Mesothelial cell of epicardium (in vitro differentiated cells): ENCODE measurements around the gene CEP83. TPM values are rescaled to one million over a fixed set of nuclear protein-coding genes. Genes with fewer than 3 reads are reported as not detected.

Source experiments
- DNase-seq, 2 experiments: peaks; one replicate each; pipeline ENCODE4 v3.0.0; 2021; ENCODE audit warnings: low spot score in 2 of 2; ENCODE audit not compliant: unreplicated experiment in 2 of 2
- H3K27ac Mint-ChIP-seq: 2 replicates; pipeline ENCODE4 v1.8.0; 2021; ENCODE audit warnings: mixed read lengths
- H3K27me3 Mint-ChIP-seq: 2 replicates; pipeline ENCODE4 v1.8.0; 2021; ENCODE audit warnings: low read depth, mixed read lengths
- H3K36me3 Mint-ChIP-seq: 2 replicates; pipeline ENCODE4 v1.8.0; 2021; ENCODE audit warnings: mixed read lengths
- H3K4me1 Mint-ChIP-seq: 2 replicates; pipeline ENCODE4 v1.8.0; 2021; ENCODE audit warnings: mixed read lengths
- H3K4me3 Mint-ChIP-seq: 2 replicates; pipeline ENCODE4 v1.8.0; 2021; ENCODE audit warnings: mild to moderate bottlenecking, moderate library complexity, mixed read lengths
- H3K9me3 Mint-ChIP-seq: 2 replicates; pipeline ENCODE4 v1.8.0; 2021; ENCODE audit warnings: mixed read lengths
- total RNA-seq: library from RNA; stranded (reverse); gene quantifications from 3 replicates; pipeline ENCODE4 v1.2.1, GENCODE V29; 2021
- TF ChIP-seq, protein P1 (sequence below): fragments of 200-600 bp; sonication (generic); IDR thresholded peaks from one replicate; pipeline ENCODE4 v1.5.0; 2021; ENCODE audit warnings: antibody characterized with exemption; ENCODE audit not compliant: unreplicated experiment

The CEP83 gene
- total RNA-seq, 1 donor from 2014 or later: 28.9 TPM

DNA sequence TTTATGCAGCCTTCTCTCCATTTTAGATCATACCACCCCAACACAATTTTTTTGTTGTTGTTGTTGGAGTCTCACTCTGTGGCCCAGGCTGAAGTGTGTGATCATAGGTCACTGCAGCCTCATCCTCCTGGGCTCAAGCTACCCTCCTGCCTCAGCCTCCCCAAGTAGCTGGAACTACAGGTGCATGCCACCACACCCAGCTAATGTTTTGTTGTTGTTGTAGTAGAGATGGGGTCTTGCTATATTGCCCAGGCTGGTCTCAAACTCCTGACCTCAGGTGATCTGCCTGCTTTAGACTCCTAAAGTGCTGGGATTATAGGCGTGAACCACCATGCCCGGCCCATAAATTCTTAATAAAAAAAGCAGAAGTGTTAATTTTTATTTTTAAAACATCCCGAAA lies 199.7 kb downstream of the CEP83 start:
- Mint-ChIP-seq H3K4me3 (no peak overlapping the region), H3K27ac (no peak overlapping the region), H3K4me1 (peaks cover 44% of the 10 kb centered on the region), H3K36me3 (no peaks in the 10 kb centered on the region), H3K9me3 (no peaks in the 10 kb centered on the region), H3K27me3 (no peaks in the 10 kb centered on the region)
- TF ChIP-seq, protein P1, sequence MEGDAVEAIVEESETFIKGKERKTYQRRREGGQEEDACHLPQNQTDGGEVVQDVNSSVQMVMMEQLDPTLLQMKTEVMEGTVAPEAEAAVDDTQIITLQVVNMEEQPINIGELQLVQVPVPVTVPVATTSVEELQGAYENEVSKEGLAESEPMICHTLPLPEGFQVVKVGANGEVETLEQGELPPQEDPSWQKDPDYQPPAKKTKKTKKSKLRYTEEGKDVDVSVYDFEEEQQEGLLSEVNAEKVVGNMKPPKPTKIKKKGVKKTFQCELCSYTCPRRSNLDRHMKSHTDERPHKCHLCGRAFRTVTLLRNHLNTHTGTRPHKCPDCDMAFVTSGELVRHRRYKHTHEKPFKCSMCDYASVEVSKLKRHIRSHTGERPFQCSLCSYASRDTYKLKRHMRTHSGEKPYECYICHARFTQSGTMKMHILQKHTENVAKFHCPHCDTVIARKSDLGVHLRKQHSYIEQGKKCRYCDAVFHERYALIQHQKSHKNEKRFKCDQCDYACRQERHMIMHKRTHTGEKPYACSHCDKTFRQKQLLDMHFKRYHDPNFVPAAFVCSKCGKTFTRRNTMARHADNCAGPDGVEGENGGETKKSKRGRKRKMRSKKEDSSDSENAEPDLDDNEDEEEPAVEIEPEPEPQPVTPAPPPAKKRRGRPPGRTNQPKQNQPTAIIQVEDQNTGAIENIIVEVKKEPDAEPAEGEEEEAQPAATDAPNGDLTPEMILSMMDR: no peak
- no peak for DNase-seq

GRCh38 chr12:94258593-94258992 lies 201.1 kb downstream of the CEP83 start:
- Mint-ChIP-seq H3K27ac (no peak overlapping the region), H3K4me1 (peaks cover 31% of the 10 kb centered on the region), H3K27me3 (no peaks in the 10 kb centered on the region)

More at GRCh38 chr12:94258593-94258992, 201.1 kb downstream of the CEP83 start:
- H3K9me3 Mint-ChIP-seq: no peaks in the 10 kb centered on the region
- no peak for DNase-seq
- TF ChIP-seq, protein P1: no peak
- H3K4me3 Mint-ChIP-seq: no peak overlapping the region
- no peaks in the 10 kb centered on the region for H3K36me3 Mint-ChIP-seq

Other genes with a start within 250 kb of the CEP83 start
- gene TMCC3, start 190.7 kb upstream of the CEP83 start, total RNA-seq: 10.1 to 11.7 TPM (median 11.5 TPM) in 3 replicates